ENCODE measurements around the gene HERPUD2.

DNA sequence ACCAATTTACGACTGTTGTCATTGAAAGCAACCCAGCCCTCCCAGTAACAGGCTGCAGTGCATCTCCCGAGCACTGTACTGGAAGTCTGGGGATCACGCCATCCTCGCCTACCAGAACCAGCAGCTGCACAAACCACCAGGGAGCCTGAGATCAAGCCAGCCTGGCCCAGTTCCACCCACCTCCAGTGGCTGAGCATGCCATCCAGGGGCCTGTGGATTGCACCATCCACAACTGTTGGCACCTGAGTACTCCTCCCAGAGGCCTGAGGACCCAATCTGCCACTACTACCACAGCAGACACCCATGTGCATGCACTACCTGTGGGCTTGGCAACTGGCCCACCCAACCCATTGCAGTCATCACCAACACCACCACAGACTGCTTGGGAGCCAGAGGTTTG is 44.2 kb downstream of the HERPUD2 start:
- TF ChIP-seq, protein P1, sequence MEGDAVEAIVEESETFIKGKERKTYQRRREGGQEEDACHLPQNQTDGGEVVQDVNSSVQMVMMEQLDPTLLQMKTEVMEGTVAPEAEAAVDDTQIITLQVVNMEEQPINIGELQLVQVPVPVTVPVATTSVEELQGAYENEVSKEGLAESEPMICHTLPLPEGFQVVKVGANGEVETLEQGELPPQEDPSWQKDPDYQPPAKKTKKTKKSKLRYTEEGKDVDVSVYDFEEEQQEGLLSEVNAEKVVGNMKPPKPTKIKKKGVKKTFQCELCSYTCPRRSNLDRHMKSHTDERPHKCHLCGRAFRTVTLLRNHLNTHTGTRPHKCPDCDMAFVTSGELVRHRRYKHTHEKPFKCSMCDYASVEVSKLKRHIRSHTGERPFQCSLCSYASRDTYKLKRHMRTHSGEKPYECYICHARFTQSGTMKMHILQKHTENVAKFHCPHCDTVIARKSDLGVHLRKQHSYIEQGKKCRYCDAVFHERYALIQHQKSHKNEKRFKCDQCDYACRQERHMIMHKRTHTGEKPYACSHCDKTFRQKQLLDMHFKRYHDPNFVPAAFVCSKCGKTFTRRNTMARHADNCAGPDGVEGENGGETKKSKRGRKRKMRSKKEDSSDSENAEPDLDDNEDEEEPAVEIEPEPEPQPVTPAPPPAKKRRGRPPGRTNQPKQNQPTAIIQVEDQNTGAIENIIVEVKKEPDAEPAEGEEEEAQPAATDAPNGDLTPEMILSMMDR (conservative IDR thresholded peaks at IDR 0.05 in 1 of 2, IDR thresholded peaks at IDR 0.05 in 1 of 2; ENCODE audit: low read depth in 1 of 2, low read length in 2 of 2): no peak
- TF ChIP-seq EZH2 (IDR thresholded peaks at IDR 0.05; ENCODE audit: low read length, missing control alignments): no peak
